Measurements from ENCODE around the gene BEND5.

DNA sequence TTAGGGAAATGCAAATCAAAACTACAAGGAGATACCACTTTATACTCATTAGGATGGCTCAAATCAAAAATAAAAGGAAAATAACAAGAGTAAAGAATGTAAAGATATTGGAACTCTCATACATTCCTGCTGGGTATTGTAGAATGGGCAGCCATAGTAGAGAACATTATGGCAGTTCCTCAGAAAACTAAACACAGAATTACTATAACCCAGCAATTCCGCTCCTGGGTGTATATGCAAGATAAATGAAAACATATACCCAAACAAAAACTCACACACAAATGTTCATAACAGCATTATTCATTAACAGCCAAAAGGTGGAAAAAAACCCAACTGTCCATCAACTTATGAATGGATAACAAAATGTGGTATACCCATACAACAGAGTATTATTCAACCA is 11.4 kb downstream of the BEND5 start:
- TF ChIP-seq POLR2A (IDR thresholded peaks at IDR 0.05) = no peak
- TF ChIP-seq, protein P1, sequence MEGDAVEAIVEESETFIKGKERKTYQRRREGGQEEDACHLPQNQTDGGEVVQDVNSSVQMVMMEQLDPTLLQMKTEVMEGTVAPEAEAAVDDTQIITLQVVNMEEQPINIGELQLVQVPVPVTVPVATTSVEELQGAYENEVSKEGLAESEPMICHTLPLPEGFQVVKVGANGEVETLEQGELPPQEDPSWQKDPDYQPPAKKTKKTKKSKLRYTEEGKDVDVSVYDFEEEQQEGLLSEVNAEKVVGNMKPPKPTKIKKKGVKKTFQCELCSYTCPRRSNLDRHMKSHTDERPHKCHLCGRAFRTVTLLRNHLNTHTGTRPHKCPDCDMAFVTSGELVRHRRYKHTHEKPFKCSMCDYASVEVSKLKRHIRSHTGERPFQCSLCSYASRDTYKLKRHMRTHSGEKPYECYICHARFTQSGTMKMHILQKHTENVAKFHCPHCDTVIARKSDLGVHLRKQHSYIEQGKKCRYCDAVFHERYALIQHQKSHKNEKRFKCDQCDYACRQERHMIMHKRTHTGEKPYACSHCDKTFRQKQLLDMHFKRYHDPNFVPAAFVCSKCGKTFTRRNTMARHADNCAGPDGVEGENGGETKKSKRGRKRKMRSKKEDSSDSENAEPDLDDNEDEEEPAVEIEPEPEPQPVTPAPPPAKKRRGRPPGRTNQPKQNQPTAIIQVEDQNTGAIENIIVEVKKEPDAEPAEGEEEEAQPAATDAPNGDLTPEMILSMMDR (IDR thresholded peaks at IDR 0.05) = no peak
